ENCODE results near the gene NAT9.

Gene NAT9, protein sequence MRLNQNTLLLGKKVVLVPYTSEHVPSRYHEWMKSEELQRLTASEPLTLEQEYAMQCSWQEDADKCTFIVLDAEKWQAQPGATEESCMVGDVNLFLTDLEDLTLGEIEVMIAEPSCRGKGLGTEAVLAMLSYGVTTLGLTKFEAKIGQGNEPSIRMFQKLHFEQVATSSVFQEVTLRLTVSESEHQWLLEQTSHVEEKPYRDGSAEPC

GRCh38 chr17:74776044-74776962, at the start of gene NAT9:
Gene NAT9 (minus strand): TSS chr17:74776345. CDS start chr17:74775698, 647 bp downstream.
- DNase-seq, result peak; percentile 98

DNA sequence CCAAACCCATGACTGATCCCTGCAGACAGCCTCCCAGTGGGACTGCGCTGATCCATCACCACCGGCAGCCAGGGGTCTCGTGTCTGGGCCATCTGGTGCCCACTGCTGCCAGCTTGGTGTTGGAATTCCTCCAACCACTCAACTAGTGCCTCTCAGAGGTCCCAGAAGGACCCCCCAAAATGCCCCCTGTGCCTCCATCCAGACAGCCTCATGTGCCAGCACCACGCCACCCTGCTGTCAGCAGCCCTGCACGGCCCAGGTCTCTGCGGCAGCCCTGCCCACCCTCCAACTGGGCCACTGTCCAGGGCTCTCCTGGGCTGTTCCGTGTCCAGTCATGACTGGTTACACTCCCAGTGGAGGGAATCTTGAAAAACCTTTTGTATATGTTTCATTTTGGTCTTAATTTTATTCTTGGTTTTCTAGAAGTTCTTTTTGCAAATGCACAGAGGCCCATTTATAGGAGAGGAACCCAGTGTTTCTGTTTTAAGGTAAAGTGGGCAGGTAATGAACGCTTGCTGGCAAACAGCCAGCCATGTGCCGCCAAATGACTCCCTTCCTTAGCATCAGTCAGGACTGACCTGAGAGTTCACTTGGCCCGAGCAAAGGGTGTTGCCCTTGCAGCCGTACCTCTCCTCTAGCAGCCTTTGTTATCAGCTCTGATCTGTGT, 48.9 kb upstream of the NAT9 start:
- DNase-seq, result no peak

DNA sequence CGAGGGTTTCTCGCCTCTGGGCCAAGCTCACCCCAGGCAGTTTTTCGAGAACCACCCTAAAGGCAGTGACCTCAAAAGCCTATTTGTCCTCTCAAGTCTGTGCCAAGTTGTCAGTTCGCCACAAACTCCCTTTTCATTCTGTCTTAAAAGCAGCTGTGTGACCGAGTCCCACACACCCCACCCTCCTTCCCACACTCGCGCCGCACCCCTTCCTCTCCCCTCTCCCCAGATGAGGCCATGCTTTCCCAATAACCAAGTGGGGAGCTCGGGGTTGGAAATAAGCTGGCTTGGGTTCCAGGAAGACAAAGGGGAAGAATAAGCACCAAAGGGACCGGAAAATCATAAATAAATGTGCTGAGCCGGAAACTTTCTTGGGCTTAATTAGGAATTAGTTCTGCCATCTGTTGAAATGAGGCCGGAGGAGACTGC, 46.8 kb upstream of the NAT9 start:
- peak; percentile 64 for DNase-seq

DNA sequence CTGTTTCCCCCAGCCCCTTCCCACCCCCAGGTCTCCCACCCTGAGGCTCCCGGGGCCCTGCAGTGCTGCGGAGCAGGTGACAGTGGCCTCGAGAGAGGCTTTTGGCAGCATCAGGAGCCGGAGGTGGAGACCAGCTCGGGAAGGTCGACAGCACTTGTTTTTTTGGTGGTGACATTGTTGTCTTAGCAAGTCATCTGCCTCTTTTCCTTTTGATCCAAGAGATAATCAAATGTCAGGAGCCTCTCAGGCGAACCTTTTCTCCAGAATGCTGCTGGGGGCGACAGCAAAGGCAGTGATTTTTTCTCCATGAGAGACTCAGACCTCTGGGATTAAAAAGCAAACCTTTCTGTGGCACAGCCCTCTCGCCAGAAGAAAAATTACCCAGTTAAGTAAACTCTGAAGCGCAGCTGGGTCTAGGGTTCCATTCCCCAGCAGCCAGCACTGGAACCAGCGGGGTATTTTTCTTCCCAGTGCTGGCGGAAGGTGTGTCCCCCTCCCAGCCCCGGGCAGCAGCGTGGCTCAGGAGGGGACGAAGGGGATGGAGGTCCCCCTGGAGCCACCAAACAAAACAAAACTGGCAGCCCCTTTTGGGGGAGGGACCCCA, 46.3 kb upstream of the NAT9 start:
- DNase-seq, result no peak

DNA sequence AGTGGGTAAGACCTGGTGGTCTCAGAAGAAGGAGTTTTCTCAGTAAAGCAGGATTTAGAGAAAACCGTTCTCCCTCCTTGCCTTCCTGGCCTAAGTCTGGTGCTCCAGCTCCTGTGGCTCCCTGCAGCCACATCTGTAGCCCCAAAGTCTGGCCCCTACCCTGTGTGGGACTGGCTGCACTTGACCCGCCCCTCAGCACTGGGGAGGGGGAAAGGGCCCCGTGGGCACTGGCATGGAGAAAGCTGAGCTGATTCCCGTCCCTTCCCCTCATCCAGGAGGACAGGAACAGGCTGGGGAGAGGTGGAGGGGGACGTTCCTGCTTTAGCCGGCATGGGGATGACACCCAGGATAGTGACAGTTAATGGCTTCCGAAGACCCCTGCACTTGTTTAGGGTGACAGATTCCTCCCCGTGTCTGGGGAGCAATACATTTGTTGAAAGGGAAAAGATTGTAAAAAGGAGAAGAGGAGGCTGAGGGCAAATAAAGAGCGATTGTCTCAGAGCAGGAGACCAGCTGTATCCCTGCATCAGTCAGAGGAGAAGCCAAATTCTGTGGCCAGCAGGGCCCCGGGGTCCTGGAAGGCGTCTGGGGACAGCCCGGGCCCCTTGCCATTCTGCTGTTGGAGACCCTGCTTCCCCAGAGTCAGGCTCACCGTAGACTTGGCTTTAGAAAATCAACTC, 45.6 kb upstream of the NAT9 start:
- DNase-seq, result no peak

GRCh38 chr17:74819801-74820436, 43.8 kb upstream of the NAT9 start:
- no peak for DNase-seq

DNA sequence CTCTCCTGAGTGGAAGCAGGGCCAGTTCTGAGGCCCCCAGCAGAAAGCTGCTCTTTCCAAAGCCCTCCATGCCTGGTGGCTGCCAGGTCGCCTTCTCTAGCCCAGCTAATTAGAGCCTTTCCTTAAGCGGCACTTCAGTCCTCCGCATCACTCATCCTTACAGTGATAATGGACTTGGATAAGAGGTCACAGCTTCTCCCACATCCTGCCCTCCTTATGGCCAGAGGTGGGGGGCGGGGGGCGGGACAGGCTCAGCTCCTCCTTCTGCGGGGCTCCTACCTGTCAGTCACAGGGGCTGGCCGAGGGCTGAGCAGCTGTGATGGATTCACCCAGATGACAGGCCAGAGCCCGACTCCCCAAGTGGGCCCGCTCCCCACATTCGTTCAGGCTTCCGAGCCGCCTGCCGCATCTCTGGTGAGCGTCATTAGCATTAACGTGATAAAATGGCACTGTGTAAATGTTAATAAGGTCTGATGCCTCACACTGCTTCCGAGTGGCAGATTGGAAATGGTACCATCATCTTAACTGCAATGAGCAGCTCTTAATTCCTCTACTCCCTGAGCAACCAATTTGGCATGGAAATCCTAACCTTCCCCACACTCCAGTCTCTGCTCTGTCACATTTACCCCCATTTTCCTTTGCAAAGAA, 42.3 kb upstream of the NAT9 start:
- DNase-seq, result no peak

- DNase-seq, result no peak
These were observed 40.9 kb upstream of the NAT9 start for GRCh38 chr17:74816905-74817620.

DNA sequence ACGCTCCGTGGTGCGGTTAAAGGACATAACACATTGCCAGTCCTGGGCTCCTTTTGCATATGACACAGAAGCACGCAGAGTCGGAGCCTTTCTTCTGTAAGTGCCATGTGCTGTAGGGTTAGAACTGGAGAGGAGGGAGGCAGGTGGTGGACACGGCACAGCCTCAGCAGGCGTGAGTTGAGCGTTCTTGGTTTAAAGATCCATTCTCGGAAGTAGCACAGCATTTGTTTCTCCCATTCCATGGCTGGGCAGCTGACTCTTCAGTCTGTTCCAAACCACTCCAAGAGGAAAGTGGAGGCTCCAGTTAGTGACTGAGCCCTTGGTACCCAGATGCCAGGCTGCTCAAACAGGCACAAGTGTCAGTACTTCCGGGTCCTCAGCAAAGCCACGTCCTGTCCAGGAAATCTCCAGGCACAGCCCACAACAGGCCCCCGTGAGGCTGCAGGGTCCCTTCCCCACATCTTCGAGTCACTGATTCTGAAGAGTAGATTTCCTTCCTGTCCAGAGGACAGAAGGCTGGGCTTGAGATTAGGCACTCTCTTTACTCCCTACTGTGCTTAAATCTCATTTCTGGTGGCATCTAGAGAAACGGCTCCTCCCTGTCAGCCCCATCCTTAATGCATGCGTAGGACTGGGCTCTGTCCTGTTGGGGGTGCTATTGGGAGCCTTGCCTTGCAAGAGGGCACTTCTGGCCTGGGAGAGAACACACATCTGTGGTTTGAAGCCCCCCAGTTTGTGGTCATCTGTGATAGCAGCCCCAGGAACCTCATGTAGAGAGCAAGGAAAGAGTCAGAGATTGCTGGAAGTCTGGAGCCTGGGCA, 39.6 kb upstream of the NAT9 start:
- no peak for DNase-seq

- DNase-seq, result no peak
These were observed 38.9 kb upstream of the NAT9 start for GRCh38 chr17:74815067-74815466.

DNA sequence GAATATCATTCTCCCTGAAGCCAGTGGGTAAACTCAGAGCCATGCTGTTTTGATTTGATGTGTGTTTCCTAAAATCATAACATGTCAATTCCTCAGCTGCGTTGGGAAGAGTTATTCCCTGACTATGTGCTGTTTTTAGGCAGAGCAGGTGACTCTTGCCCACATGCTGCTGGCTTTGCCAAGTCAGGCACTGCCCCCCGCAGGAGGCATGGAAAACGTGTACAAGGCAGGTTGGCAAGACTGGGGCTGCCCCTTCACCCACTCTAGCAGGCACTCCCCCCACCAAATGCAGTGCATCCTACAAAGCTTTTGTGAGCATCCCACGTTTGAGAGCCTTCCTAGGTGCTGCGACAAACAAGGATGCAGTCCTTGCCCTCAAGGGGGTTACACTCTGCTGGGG, 38.3 kb upstream of the NAT9 start:
- DNase-seq, result no peak

DNA sequence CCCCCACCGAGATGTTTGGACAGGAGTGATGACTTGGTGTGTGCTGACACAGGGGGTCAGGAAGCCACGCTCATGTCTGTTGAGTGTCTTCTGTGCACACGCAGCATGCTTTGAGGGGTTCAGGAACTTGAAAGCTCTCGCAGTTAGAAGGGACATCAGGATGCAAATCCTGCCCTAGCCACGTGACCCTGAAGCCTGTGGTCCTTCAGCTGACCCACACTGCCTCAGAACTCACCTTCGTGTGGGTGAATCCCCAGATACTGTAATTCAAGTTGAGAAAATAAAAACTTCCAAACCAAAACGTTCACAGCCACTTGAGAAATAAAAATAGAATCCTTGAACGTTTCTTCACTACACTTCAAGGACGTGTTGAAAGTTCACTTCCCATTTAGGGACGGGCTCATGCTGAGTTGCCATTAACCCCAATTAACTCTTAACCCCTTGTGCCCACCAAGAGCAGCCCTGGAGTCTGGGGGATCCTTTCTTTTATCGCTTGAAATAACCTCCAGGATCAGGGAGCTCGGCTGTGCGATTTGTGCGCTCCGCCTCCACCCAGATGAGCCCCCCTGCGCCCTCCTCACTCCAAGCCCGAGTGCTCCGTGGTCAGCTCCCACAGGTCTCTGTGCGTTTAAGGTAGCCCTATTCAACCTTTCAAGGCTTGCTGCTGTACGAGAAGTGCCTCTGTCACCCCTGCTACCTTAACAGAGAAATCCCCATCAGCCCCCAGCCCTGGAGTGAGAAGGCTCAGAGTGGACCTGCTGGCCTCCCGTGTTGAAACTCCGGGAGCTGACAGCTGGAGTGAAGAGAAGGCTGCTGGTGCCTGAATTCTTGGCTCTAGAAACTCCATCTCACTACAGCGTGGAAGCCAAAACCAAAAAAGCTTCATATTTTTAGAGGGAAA, 36.2 kb upstream of the NAT9 start:
- DNase-seq, result peak; percentile 42

DNA sequence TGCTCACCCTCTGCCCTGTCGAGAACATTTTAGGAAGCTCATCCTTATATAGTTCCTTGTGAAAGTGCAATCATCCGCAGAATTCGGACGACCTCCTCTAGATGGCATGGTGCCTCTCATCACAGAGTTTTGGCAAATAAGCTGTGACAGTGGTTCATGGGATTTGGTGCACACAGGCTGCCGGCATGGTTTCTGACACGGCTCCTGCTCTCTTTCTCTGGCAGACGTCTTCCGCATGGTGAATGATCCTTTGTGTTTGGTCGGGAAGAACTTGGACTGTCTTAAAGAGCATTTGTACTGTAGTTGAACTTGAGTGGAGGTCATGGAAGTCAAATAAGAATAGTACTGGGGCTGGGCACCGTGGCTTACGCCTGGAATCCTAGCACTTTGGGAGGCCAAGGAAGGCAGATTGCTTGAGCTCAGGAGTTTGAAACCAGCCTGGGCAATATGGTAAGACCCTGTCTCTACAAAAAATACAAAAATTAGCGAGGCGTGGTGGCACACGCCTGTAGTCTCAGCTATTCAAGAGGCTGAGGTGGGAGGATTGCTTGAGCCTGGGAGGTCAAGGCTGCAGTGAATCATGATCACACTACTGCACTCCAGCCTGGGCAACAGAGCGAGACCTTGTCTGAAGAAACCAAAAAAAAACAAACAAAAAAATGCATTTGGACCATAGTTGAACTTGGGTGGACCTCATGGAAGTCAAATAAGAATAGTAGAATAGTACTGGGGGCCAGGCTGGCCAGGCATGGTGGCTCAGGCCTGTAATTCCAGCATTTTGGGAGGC, 34.7 kb upstream of the NAT9 start:
- DNase-seq, result peak; percentile 46

DNA sequence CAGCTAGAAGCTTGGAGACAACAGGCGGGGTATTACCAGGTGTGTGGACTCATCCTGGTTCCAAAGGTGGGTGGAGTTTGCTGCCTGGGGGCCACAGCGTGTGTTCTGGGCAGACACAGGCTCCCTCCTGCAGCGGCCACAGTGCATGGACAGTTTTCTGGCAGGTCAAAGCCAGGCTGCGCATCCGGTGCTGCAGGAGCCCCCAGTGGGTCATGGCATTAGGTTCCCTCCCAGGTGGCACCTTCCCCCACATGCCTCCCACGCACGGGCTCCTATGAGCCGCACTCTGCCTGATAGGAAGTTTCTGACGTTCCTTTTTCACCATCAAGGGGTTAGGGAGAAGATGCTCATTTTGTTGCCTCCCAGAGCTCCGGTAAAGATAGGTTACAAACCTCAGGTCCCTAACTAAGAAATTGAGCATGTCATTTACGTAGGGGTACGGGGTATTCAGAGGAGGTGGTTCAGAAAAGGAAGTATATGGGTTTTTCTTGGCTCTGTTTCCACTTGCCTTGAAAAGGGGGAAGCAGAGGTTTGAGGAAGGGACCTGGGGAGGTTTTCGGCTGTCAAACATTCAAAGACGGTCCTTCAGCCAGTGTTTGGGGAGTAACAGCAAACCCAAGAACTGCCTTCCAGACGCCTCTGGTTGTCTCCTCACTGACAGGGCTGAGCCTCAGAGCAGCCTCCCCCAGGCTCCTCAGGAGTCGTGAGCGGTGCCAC, 32.7 kb upstream of the NAT9 start:
- DNase-seq, result no peak

DNA sequence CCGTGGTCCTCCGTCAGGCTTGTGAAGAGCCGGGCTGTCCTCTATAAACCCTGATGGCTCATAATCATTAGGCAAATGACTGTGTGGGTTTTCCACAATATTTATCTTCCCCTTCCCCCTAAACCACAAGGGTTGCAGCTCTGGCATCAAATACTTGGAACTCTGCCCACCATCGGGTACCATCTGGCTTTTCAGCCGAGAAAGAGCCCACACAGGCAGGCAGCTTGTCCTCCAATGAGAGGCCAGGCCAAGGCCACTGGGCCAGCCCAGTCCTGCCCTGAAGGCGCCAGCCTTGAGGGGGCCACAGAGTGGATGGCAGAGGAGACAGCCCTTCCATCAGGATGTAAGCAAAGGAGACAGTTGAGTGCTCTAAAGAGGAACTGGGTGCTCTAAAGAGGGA, 31.8 kb upstream of the NAT9 start:
- DNase-seq, result no peak

GRCh38 chr17:74807441-74807840, 31.3 kb upstream of the NAT9 start:
- DNase-seq, result no peak

DNA sequence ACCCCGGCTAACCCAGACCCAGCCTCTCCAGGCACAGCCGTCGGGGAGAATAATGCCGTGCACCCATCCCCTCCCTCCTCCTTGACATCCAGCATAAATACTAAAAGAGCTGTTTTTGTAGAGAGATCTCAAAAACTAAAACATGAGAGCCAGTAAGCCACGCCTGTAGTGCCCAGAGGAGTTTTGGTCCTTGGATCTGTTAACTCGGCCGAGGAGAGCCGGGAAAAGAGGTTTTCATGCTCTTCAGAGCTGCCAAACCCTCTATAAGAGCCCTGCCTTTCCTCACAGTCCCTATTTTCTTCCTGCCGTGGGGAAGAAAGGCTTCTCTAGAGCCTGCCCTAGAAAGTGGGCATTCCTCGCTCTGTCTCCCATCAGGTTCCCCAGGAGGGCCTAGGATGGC, 30.2 kb upstream of the NAT9 start:
- DNase-seq, result no peak

All from femur (tissue), 1 donor.